H1 (cell line): Measurements from ENCODE around the gene POLR2M. TPM values are rescaled to one million over a fixed set of nuclear protein-coding genes. Genes with fewer than 3 reads are reported as not detected.

Experiments
- CTCF ChIA-PET: fragments of 300-600 bp; sonication (Branson Sonifier 250); formaldehyde crosslinking; loops from one replicate; lab custom pipeline; 2021; ENCODE audit not compliant: partially characterized antibody; lab: Charles Lee
- POLR2A ChIA-PET: fragments of 300-600 bp; sonication (Branson Sonifier 250); formaldehyde crosslinking; loops from one replicate; lab custom pipeline; 2021; ENCODE audit warnings: inconsistent platforms; ENCODE audit not compliant: partially characterized antibody; lab: Charles Lee
- DNase-seq, 2 experiments: peaks; one replicate each; pipeline versions ENCODE4 v3.0.0 to v3.0.0-alpha.2; 2010 to 2022; ENCODE audit warnings: low spot score in 2 of 2, low read depth in 1 of 2, mixed read lengths in 1 of 2
- FAIRE-seq: peaks from 2 replicates; lab custom pipeline; 2011; peaks lifted over from hg19 to GRCh38; lab: Jason Lieb, UNC
- H2AFZ ChIP-seq: 2 replicates; pipeline ENCODE4 v1.8.1; 2012; ENCODE audit warnings: low read length, inconsistent platforms
- H2AK5ac ChIP-seq: 2 replicates; pipeline ENCODE4 v1.6.1; 2013; ENCODE audit warnings: low read depth, low read length
- H2BK120ac ChIP-seq: replicated peaks from 2 replicates; pipeline ENCODE3; 2013; ENCODE audit warnings: low read depth, low read length, inconsistent platforms
- H2BK12ac ChIP-seq: 2 replicates; pipeline ENCODE4 v1.6.1; 2013; ENCODE audit warnings: low read depth, low read length
- H2BK15ac ChIP-seq: 2 replicates; pipeline ENCODE4 v1.6.1; 2013; ENCODE audit warnings: low read length
- H2BK20ac ChIP-seq: 2 replicates; pipeline ENCODE4 v1.6.1; 2013; ENCODE audit warnings: low read length
- H2BK5ac ChIP-seq: 2 replicates; pipeline ENCODE4 v1.6.1; 2013; ENCODE audit warnings: low read depth, low read length
- H3K14ac ChIP-seq: 2 replicates; pipeline ENCODE4 v1.6.1; 2013; ENCODE audit warnings: inconsistent platforms; ENCODE audit not compliant: insufficient read length
- H3K18ac ChIP-seq: 2 replicates; pipeline ENCODE4 v1.6.1; 2013; ENCODE audit warnings: low read length; ENCODE audit errors: extremely low read depth
- H3K23ac ChIP-seq: 2 replicates; pipeline ENCODE4 v1.6.1; 2013; ENCODE audit warnings: inconsistent platforms; ENCODE audit not compliant: insufficient read length
- H3K23me2 ChIP-seq: 2 replicates; pipeline ENCODE4 v1.6.1; 2013; ENCODE audit warnings: low read depth, low read length
- H3K27ac ChIP-seq: 2 replicates; pipeline ENCODE4 v1.6.1; 2011; ENCODE audit warnings: low read depth, low read length, inconsistent platforms
- H3K27me3 ChIP-seq, 4 experiments: replicated peaks in 1 of 4; 1 replicate in 1 of 4; 2 replicates in 3 of 4; pipeline versions ENCODE4 v1.6.1 to v1.8.1; 2011 to 2013; ENCODE audit warnings: low read length in 3 of 4, mild to moderate bottlenecking in 3 of 4, inconsistent platforms in 2 of 4, mixed read lengths in 2 of 4, moderate library complexity in 1 of 4; ENCODE audit not compliant: control insufficient read depth in 3 of 4, insufficient read depth in 3 of 4; ENCODE audit errors: extremely low read depth in 1 of 4
- H3K36me3 ChIP-seq, 4 experiments: 2 replicates each; pipeline versions ENCODE4 v1.6.1 to v1.8.1; 2011 to 2013; ENCODE audit warnings: mild to moderate bottlenecking in 4 of 4, low read length in 3 of 4, moderate library complexity in 2 of 4, control low read depth in 1 of 4, inconsistent platforms in 1 of 4; ENCODE audit not compliant: insufficient read depth in 4 of 4, control insufficient read depth in 2 of 4
- H3K4ac ChIP-seq: replicated peaks from 2 replicates; pipeline ENCODE3; 2013; ENCODE audit warnings: low read length, low read depth, mixed read lengths, inconsistent platforms; ENCODE audit not compliant: insufficient read length
- H3K4me1 ChIP-seq, 4 experiments: replicated peaks in 1 of 4; 1 replicate in 1 of 4; 2 replicates in 3 of 4; pipeline versions ENCODE4 v1.6.1 to v1.8.1; 2011 to 2013; ENCODE audit warnings: low read length in 3 of 4, inconsistent platforms in 2 of 4, mixed read lengths in 1 of 4; ENCODE audit not compliant: insufficient read depth in 4 of 4, control insufficient read depth in 3 of 4
- H3K4me2 ChIP-seq, 2 experiments: 2 replicates each; pipeline versions ENCODE4 v1.6.1 to v1.8.1; 2011 to 2013; ENCODE audit warnings: low read depth in 2 of 2, low read length in 2 of 2, control low read depth in 1 of 2, inconsistent platforms in 1 of 2, mild to moderate bottlenecking in 1 of 2; ENCODE audit not compliant: insufficient read depth in 1 of 2
- H3K4me3 ChIP-seq, 4 experiments: fragments of 200-600, 300-600 bp in 1 of 4; sonication (generic), shearing (Covaris generic), sonication (Bioruptor Twin) in 1 of 4; 2 replicates each; pipeline versions ENCODE4 v1.5.1 to v1.8.1; 2011 to 2016; ENCODE audit warnings: low read length in 4 of 4, low read depth in 3 of 4, control low read depth in 2 of 4, inconsistent platforms in 2 of 4, mild to moderate bottlenecking in 2 of 4, mixed read lengths in 1 of 4, moderate library complexity in 1 of 4; ENCODE audit not compliant: insufficient read depth in 2 of 4; ENCODE audit errors: extremely low read depth in 1 of 4
- H3K56ac ChIP-seq: replicated peaks from 2 replicates; pipeline ENCODE3; 2013; ENCODE audit warnings: low read depth, mild to moderate bottlenecking, mixed read lengths, low read length, inconsistent platforms; ENCODE audit not compliant: insufficient read length
- H3K79me1 ChIP-seq: 2 replicates; pipeline ENCODE4 v1.6.1; 2013; ENCODE audit warnings: low read depth, low read length, control low read depth
- H3K79me2 ChIP-seq, 2 experiments: 2 replicates each; pipeline versions ENCODE4 v1.6.1 to v1.8.1; 2012 to 2013; ENCODE audit warnings: low read length in 2 of 2, mild to moderate bottlenecking in 2 of 2, inconsistent platforms in 1 of 2; ENCODE audit not compliant: insufficient read depth in 2 of 2, control insufficient read depth in 1 of 2
- H3K9ac ChIP-seq, 4 experiments: replicated peaks in 1 of 4; 1 replicate in 1 of 4; 2 replicates in 3 of 4; pipeline versions ENCODE4 v1.6.1 to v1.8.1; 2011 to 2013; ENCODE audit warnings: low read depth in 3 of 4, low read length in 3 of 4, control low read depth in 2 of 4, mild to moderate bottlenecking in 2 of 4, moderate library complexity in 2 of 4, inconsistent platforms in 1 of 4; ENCODE audit errors: extremely low read depth in 1 of 4
- H3K9me3 ChIP-seq, 2 experiments: 2 replicates each; pipeline versions ENCODE4 v1.6.1 to v1.8.1; 2012 to 2013; ENCODE audit warnings: mild to moderate bottlenecking in 2 of 2, moderate library complexity in 2 of 2, control low read depth in 1 of 2, inconsistent platforms in 1 of 2, low read depth in 1 of 2, low read length in 1 of 2, mixed read lengths in 1 of 2; ENCODE audit not compliant: insufficient read depth in 2 of 2
- H4K20me1 ChIP-seq, 2 experiments: replicated peaks in 1 of 2; 2 replicates each; pipeline versions ENCODE3 to v1.8.1; 2011 to 2013; ENCODE audit warnings: inconsistent platforms in 2 of 2, low read length in 2 of 2, mild to moderate bottlenecking in 1 of 2; ENCODE audit not compliant: insufficient read depth in 2 of 2, control insufficient read depth in 1 of 2
- H4K5ac ChIP-seq: 2 replicates; pipeline ENCODE4 v1.6.1; 2013; ENCODE audit warnings: low read length, low read depth, mixed read lengths, inconsistent platforms; ENCODE audit not compliant: insufficient read length
- H4K8ac ChIP-seq: 2 replicates; pipeline ENCODE4 v1.8.0; 2013; ENCODE audit warnings: mild to moderate bottlenecking, moderate library complexity, low read length, inconsistent platforms; ENCODE audit not compliant: insufficient read depth; ENCODE audit errors: extremely low read depth
- H4K91ac ChIP-seq: replicated peaks from 2 replicates; pipeline ENCODE3; 2013; ENCODE audit warnings: low read length, mixed read lengths, inconsistent platforms; ENCODE audit not compliant: insufficient read length
- BACH1 ChIP-seq: IDR thresholded peaks from 2 replicates; pipeline ENCODE4 v1.6.1; 2012; ENCODE audit warnings: low read length, improper control_type of control experiment
- BCL11A ChIP-seq, 2 experiments: IDR thresholded peaks; one replicate each; pipeline ENCODE4 v1.6.1; 2011; ENCODE audit warnings: low read depth in 2 of 2, low read length in 2 of 2, mild to moderate bottlenecking in 2 of 2
- CBX5 ChIP-seq: fragments of 300-800, 300-1000 bp; sonication (generic); IDR thresholded peaks from 2 replicates; pipeline ENCODE4 v1.7.1; 2016; ENCODE audit warnings: antibody characterized with exemption, low read length, low read depth
- EGR1 ChIP-seq: IDR thresholded peaks from 2 replicates; pipeline ENCODE4 v1.6.1; 2011; ENCODE audit warnings: low read depth, low read length, borderline replicate concordance
- EP300 ChIP-seq, 2 experiments: IDR thresholded peaks; 1 replicate in 1 of 2; 2 replicates in 1 of 2; pipeline ENCODE4 v1.6.1; 2011 to 2012; ENCODE audit warnings: low read depth in 2 of 2, low read length in 2 of 2, mild to moderate bottlenecking in 2 of 2, borderline replicate concordance in 1 of 2, inconsistent platforms in 1 of 2, moderate library complexity in 1 of 2
- KDM1A ChIP-seq: fragments of 200-600, 300-600 bp; sonication (generic); IDR thresholded peaks from 2 replicates; pipeline ENCODE4 v1.7.1; 2016; ENCODE audit warnings: mild to moderate bottlenecking, low read length, borderline replicate concordance
- KDM4A ChIP-seq: IDR thresholded peaks from one replicate; pipeline ENCODE4 v1.7.1; 2012; ENCODE audit warnings: low read depth, mild to moderate bottlenecking, moderate library complexity, low read length, inconsistent platforms; ENCODE audit not compliant: severe bottlenecking
- KDM5A ChIP-seq: fragments of 200-600 bp; IDR thresholded peaks from 2 replicates; pipeline ENCODE4 v1.7.1; 2012; ENCODE audit warnings: mild to moderate bottlenecking, low read length, inconsistent platforms, mixed read lengths
- TAF1 ChIP-seq: IDR thresholded peaks from 2 replicates; pipeline ENCODE4 v1.6.1; 2011; ENCODE audit warnings: mild to moderate bottlenecking, low read depth, low read length
- TEAD4 ChIP-seq: IDR thresholded peaks from 2 replicates; pipeline ENCODE4 v1.6.1; 2012; ENCODE audit warnings: low read depth, low read length, inconsistent platforms, mixed read lengths
- WGBS, 2 experiments: shearing (Covaris generic) in 1 of 2; methylation state at CpG; one replicate each; pipeline versions ENCODE4 v1.1.6 to v1.1.7; 2013 to 2015; ENCODE audit warnings: low lambda C conversion rate in 2 of 2, mixed read lengths in 2 of 2, inconsistent platforms in 1 of 2, low coverage in 1 of 2, missing lambda C conversion rate in 1 of 2; ENCODE audit not compliant: insufficient replicate concordance in 2 of 2, insufficient coverage in 1 of 2, insufficient read length in 1 of 2; ENCODE audit errors: extremely low coverage in 1 of 2, missing lambda C conversion rate in 1 of 2; 5-methylcytosine and 5-hydroxymethylcytosine counted together
- polyA plus RNA-seq, 7 experiments: library from polyadenylated mRNA; depleted of rRNA in 3 of 7; stranded (reverse) in 5 of 7; unstranded in 2 of 7; fragments of >200 nt in 5 of 7; fragments of 200-250 nt in 2 of 7; gene quantifications; 1 replicate in 5 of 7; 2 replicates in 1 of 7; 4 replicates in 1 of 7; pipeline versions ENCODE4 v1.2.1 to v1.2.3, GENCODE V29; 2011 to 2013; ENCODE audit warnings: missing spikeins in 2 of 7, mixed read lengths in 2 of 7
- total RNA-seq: library from RNA; stranded (reverse); fragmentation: NEBNext Ultra II Directional; extraction: Animal tissue kit (Norgen Biotek cat#: 25700); gene quantifications from 2 replicates; pipeline ENCODE4 v1.2.1, GENCODE V29; 2021
- TF ChIP-seq, protein P1 (sequence below): IDR thresholded peaks from 2 replicates; pipeline ENCODE4 v1.6.1; 2012; ENCODE audit warnings: inconsistent platforms
- TF ChIP-seq, protein P2 (sequence below), 3 experiments: IDR thresholded peaks; 1 replicate in 2 of 3; 2 replicates in 1 of 3; pipeline versions ENCODE4 v1.5.1 to v1.6.1; 2011; ENCODE audit warnings: low read length in 3 of 3, mild to moderate bottlenecking in 3 of 3, inconsistent platforms in 2 of 3, low read depth in 1 of 3, moderate library complexity in 1 of 3; ENCODE audit not compliant: insufficient read depth in 1 of 3; ENCODE audit errors: control extremely low read depth in 1 of 3

POLR2M gene
- total and polyA plus RNA-seq, 2 of the 8 experiments (the other 6 are each of a cell fraction or from before 2014, with no cell fraction given), result 32.7 to 55.1 TPM

DNA sequence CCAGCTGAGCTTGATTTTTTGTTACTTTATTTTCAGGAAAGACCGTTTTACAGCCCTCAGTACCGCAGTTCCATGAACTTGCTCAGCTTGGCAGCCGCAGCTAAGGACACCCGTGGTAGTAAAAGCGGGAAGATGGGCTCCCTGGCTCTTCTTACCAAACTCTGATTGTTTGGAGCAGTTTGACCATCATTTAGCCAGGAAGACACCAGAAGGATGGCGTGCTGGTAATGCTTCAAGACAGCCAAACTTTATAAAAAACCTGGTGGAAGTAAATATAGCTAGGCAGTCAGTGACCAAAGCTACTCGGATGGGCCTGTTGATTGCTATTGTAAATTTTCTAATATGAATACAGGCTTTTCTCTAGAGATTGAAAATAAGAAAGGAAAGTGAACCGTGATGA, 28.9 kb downstream of the POLR2M start:
- H3K56ac ChIP-seq, result no peak overlapping the region
- no peaks in the 10 kb centered on the region for H3K9me3 ChIP-seq
- no peak for FAIRE-seq
- H3K27me3 ChIP-seq, result no peaks in the 10 kb centered on the region
- CTCF ChIA-PET, result interaction anchor here (1.2 to 27.9 kb wide), 4 partner anchors 11 to 334 kb away, joined by 4 to 530 read pairs (median 85); no protein-coding TSS in a partner anchor
- no peak for DNase-seq
- no peak overlapping the region for H2AK5ac ChIP-seq
- H3K9ac ChIP-seq, result no peak overlapping the region
- H3K4me1 ChIP-seq, result peaks cover 0 to 6% (median 0%) of the 10 kb centered on the region in 4 experiments; a peak in 1 of 7 replicates
- H4K91ac ChIP-seq, result no peak overlapping the region
- H2BK20ac ChIP-seq, result no peak overlapping the region
- H3K36me3 ChIP-seq, result no peaks in the 10 kb centered on the region
- POLR2A ChIA-PET, result no interaction called here
- no peak overlapping the region for H2AFZ ChIP-seq
- no peak overlapping the region for H3K27ac ChIP-seq
- H4K20me1 ChIP-seq, result no peaks in the 10 kb centered on the region
- H3K23ac ChIP-seq, result no peak overlapping the region
- H3K79me2 ChIP-seq, result no peaks in the 10 kb centered on the region
- H4K5ac ChIP-seq, result no peak overlapping the region
- no peak overlapping the region for H3K18ac ChIP-seq
- no peaks in the 10 kb centered on the region for H3K79me1 ChIP-seq
- 87% methylated on average over 8 of the region's 8 CpGs; no CpG with 5 or more reads in 1 of the 2 experiments for WGBS, 2 experiments
- no peak overlapping the region for H2BK120ac ChIP-seq
- H4K8ac ChIP-seq, result no peak overlapping the region
- H3K14ac ChIP-seq, result no peak overlapping the region
- no peak overlapping the region for H2BK5ac ChIP-seq
- no peak overlapping the region for H2BK15ac ChIP-seq
- H3K4me2 ChIP-seq, result no peak overlapping the region
- no peak overlapping the region for H3K4me3 ChIP-seq
- H2BK12ac ChIP-seq, result no peak overlapping the region
- H3K4ac ChIP-seq, result no peak overlapping the region
- no peaks in the 10 kb centered on the region for H3K23me2 ChIP-seq
- no peak for TF ChIP-seq KDM4A
- no peak for TF ChIP-seq BCL11A (IDR thresholded peaks at IDR 0.05; ENCODE audit: low read depth in 2 of 2, low read length in 2 of 2)
- TF ChIP-seq, protein P1, sequence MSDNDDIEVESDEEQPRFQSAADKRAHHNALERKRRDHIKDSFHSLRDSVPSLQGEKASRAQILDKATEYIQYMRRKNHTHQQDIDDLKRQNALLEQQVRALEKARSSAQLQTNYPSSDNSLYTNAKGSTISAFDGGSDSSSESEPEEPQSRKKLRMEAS, result no peak
- no peak for TF ChIP-seq TAF1
- TF ChIP-seq TEAD4, result no peak
- no peak for TF ChIP-seq CBX5
- no peak for TF ChIP-seq BACH1
- TF ChIP-seq KDM5A, result no peak
- no peak for TF ChIP-seq EP300 (IDR thresholded peaks at IDR 0.05; ENCODE audit: borderline replicate concordance in 1 of 2, low read depth in 2 of 2, low read length in 2 of 2)
- TF ChIP-seq, protein P2, sequence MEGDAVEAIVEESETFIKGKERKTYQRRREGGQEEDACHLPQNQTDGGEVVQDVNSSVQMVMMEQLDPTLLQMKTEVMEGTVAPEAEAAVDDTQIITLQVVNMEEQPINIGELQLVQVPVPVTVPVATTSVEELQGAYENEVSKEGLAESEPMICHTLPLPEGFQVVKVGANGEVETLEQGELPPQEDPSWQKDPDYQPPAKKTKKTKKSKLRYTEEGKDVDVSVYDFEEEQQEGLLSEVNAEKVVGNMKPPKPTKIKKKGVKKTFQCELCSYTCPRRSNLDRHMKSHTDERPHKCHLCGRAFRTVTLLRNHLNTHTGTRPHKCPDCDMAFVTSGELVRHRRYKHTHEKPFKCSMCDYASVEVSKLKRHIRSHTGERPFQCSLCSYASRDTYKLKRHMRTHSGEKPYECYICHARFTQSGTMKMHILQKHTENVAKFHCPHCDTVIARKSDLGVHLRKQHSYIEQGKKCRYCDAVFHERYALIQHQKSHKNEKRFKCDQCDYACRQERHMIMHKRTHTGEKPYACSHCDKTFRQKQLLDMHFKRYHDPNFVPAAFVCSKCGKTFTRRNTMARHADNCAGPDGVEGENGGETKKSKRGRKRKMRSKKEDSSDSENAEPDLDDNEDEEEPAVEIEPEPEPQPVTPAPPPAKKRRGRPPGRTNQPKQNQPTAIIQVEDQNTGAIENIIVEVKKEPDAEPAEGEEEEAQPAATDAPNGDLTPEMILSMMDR (IDR thresholded peaks at IDR 0.05; ENCODE audit: control extremely low read depth in 1 of 3, insufficient read depth in 1 of 3, low read depth in 1 of 3, low read length in 3 of 3), result no peak
- TF ChIP-seq KDM1A, result no peak
- no peak for TF ChIP-seq EGR1
